Naive B cell (primary cell): ENCODE measurements around the gene RPL29. TPM values are rescaled to one million over a fixed set of nuclear protein-coding genes. Genes with fewer than 3 reads are reported as not detected.
"Not testable (repeated sequence)": the region's sequence is repeated elsewhere in the genome, so short reads cannot be mapped to it uniquely, and the experiment has no call there.

ENCODE experiments used
- ATAC-seq, 2 donors: fragments of 150-1000 bp; cut with Tn5 transposase; 2 replicates each; pipeline ENCODE4 v1.10.0; 2021; ENCODE audit warnings: low read depth in 2 of 2, mild to moderate bottlenecking in 2 of 2, moderate library complexity in 2 of 2
- DNase-seq: peaks from one replicate; pipeline ENCODE4 v3.0.0; 2022
- H3K27ac Mint-ChIP-seq, 6 donors: one replicate each; pipeline ENCODE4 v1.8.0; 2020 to 2022; ENCODE audit warnings: mild to moderate bottlenecking in 6 of 6, mixed read lengths in 6 of 6, moderate library complexity in 5 of 6, inconsistent platforms in 2 of 6
- H3K27me3 Mint-ChIP-seq, 3 donors: one replicate each; pipeline ENCODE4 v1.8.0; 2021 to 2022; ENCODE audit warnings: mixed read lengths in 3 of 3, mild to moderate bottlenecking in 1 of 3
- H3K36me3 Mint-ChIP-seq, 2 donors: one replicate each; pipeline ENCODE4 v1.8.0; 2020 to 2022; ENCODE audit warnings: mixed read lengths in 2 of 2, inconsistent platforms in 1 of 2, mild to moderate bottlenecking in 1 of 2
- H3K4me1 Mint-ChIP-seq, 3 donors: one replicate each; pipeline ENCODE4 v1.8.0; 2020 to 2022; ENCODE audit warnings: mixed read lengths in 3 of 3, inconsistent platforms in 1 of 3, mild to moderate bottlenecking in 1 of 3, moderate library complexity in 1 of 3
- H3K4me3 Mint-ChIP-seq, 8 donors: one replicate each; pipeline ENCODE4 v1.8.0; 2020 to 2022; ENCODE audit warnings: mild to moderate bottlenecking in 8 of 8, mixed read lengths in 8 of 8, moderate library complexity in 8 of 8, inconsistent platforms in 2 of 8
- H3K9me3 Mint-ChIP-seq, 7 donors: one replicate each; pipeline ENCODE4 v1.8.0; 2020 to 2022; ENCODE audit warnings: mixed read lengths in 7 of 7, mild to moderate bottlenecking in 5 of 7, inconsistent platforms in 2 of 7, moderate library complexity in 1 of 7
- polyA plus RNA-seq, 6 donors: library from polyadenylated mRNA; unstranded; fragments of 300-500 nt; fragmentation: Illumina TruSeq; gene quantifications; one replicate each; pipeline ENCODE4 v1.2.3, GENCODE V29; 2021; ENCODE audit warnings: low read depth in 6 of 6

Gene RPL29
- polyA plus RNA-seq: 1,000 to 10,000 TPM in 5 of 6 donors, 100 to 1,000 TPM in 1; 871 to 1,582 (median 1,414) TPM

GRCh38 chr3:51995346-51996163 lies at the start of gene RPL29:
TSS of gene RPL29 (minus strand) at chr3:51995895. CDS start at chr3:51995461, 434 bp downstream.
- Mint-ChIP-seq H3K27ac (peak within 1 kb of the TSS; percentile 99 to 100 (median 100)), H3K4me1 (peaks cover 19 to 48% (median 36%) of the 10 kb centered on the region in 3 donors), H3K4me3 (peak within 1 kb of the TSS; percentile 95 to 100 (median 100)), H3K36me3 (peaks cover 0 to 7% of the 10 kb centered on the region in 2 donors), H3K9me3 (peaks cover 0 to 2% (median 0%) of the 10 kb centered on the region in 7 donors), H3K27me3 (peaks cover 0 to 10% (median 7%) of the 10 kb centered on the region in 3 donors)
- ATAC-seq (peak; percentile 92 to 98), DNase-seq (peak; percentile 89)

GRCh38 chr3:52044869-52045619 lies 49.3 kb upstream of the RPL29 start:
- DNase-seq: no peak
- peaks cover 0 to 14% (median 0%) of the 10 kb centered on the region in 3 donors for H3K27me3 Mint-ChIP-seq
- H3K4me1 Mint-ChIP-seq: peaks cover 0 to 14% (median 0%) of the 10 kb centered on the region in 3 donors
- no peaks in the 10 kb centered on the region for H3K9me3 Mint-ChIP-seq
- no peak for ATAC-seq
- H3K27ac Mint-ChIP-seq: peak overlapping the region in 1 of 6 donors; percentile 76
- no peak overlapping the region for H3K4me3 Mint-ChIP-seq
- peaks cover 0 to 8% of the 10 kb centered on the region in 2 donors for H3K36me3 Mint-ChIP-seq

- peaks cover 0 to 9% (median 0%) of the 10 kb centered on the region in 3 donors for H3K4me1 Mint-ChIP-seq
- no peak for DNase-seq
- no peaks in the 10 kb centered on the region for H3K36me3 Mint-ChIP-seq
- H3K9me3 Mint-ChIP-seq: no peaks in the 10 kb centered on the region
- no peak overlapping the region for H3K27ac Mint-ChIP-seq
- H3K4me3 Mint-ChIP-seq: no peak overlapping the region
- no peak for ATAC-seq
- H3K27me3 Mint-ChIP-seq: peaks cover 0 to 20% (median 8%) of the 10 kb centered on the region in 3 donors
Measured at GRCh38 chr3:52043750-52044149, 48.1 kb upstream of the RPL29 start.

- Mint-ChIP-seq H3K27me3 (peaks cover 0 to 20% (median 8%) of the 10 kb centered on the region in 3 donors), H3K27ac (peak overlapping the region in 2 of 6 donors; percentile 14 to 32)
- not testable (repeated sequence) for ATAC-seq, DNase-seq, H3K4me1 Mint-ChIP-seq, H3K36me3 Mint-ChIP-seq, H3K4me3 Mint-ChIP-seq, H3K9me3 Mint-ChIP-seq
Measured at GRCh38 chr3:52043039-52043438, 47.3 kb upstream of the RPL29 start.

GRCh38 chr3:52041118-52041731 lies 45.5 kb upstream of the RPL29 start:
- H3K4me3 Mint-ChIP-seq: no peak overlapping the region
- ATAC-seq (no peak), DNase-seq (no peak)
- H3K36me3 Mint-ChIP-seq: no peaks in the 10 kb centered on the region
- no peaks in the 10 kb centered on the region for H3K9me3 Mint-ChIP-seq
- peaks cover 0 to 9% (median 0%) of the 10 kb centered on the region in 3 donors for H3K4me1 Mint-ChIP-seq
- H3K27ac Mint-ChIP-seq: no peak overlapping the region
- peaks cover 0 to 20% (median 8%) of the 10 kb centered on the region in 3 donors for H3K27me3 Mint-ChIP-seq

- ATAC-seq: no peak
- no peak overlapping the region for H3K27ac Mint-ChIP-seq
- no peaks in the 10 kb centered on the region for H3K36me3 Mint-ChIP-seq
- DNase-seq: no peak
- H3K4me1 Mint-ChIP-seq: peaks cover 0 to 9% (median 0%) of the 10 kb centered on the region in 3 donors
- no peak overlapping the region for H3K4me3 Mint-ChIP-seq
- no peaks in the 10 kb centered on the region for H3K9me3 Mint-ChIP-seq
- H3K27me3 Mint-ChIP-seq: peaks cover 0 to 20% (median 8%) of the 10 kb centered on the region in 3 donors
Measured at GRCh38 chr3:52040600-52040999, 44.9 kb upstream of the RPL29 start.

GRCh38 chr3:52039846-52040245 lies 44.2 kb upstream of the RPL29 start:
- DNase-seq (no peak), ATAC-seq (no peak)
- H3K27me3 Mint-ChIP-seq: peaks cover 0 to 20% (median 8%) of the 10 kb centered on the region in 3 donors
- H3K36me3 Mint-ChIP-seq: no peaks in the 10 kb centered on the region
- H3K27ac Mint-ChIP-seq: no peak overlapping the region
- no peak overlapping the region for H3K4me3 Mint-ChIP-seq
- H3K9me3 Mint-ChIP-seq: no peaks in the 10 kb centered on the region
- peaks cover 0 to 6% (median 0%) of the 10 kb centered on the region in 3 donors for H3K4me1 Mint-ChIP-seq

GRCh38 chr3:52039426-52039825 lies 43.7 kb upstream of the RPL29 start:
- H3K9me3 Mint-ChIP-seq: no peaks in the 10 kb centered on the region
- DNase-seq: no peak
- no peak for ATAC-seq
- peaks cover 0 to 6% (median 0%) of the 10 kb centered on the region in 3 donors for H3K4me1 Mint-ChIP-seq
- H3K4me3 Mint-ChIP-seq: peak overlapping the region in 1 of 8 donors; percentile 66
- peaks cover 0 to 20% (median 8%) of the 10 kb centered on the region in 3 donors for H3K27me3 Mint-ChIP-seq
- H3K36me3 Mint-ChIP-seq: no peaks in the 10 kb centered on the region
- peak overlapping the region in 1 of 6 donors; percentile 70 for H3K27ac Mint-ChIP-seq

- ATAC-seq (no peak), DNase-seq (no peak)
- Mint-ChIP-seq H3K9me3 (no peaks in the 10 kb centered on the region), H3K4me3 (no peak overlapping the region), H3K27me3 (peaks cover 0 to 20% (median 8%) of the 10 kb centered on the region in 3 donors), H3K4me1 (peaks cover 0 to 6% (median 0%) of the 10 kb centered on the region in 3 donors), H3K27ac (no peak overlapping the region), H3K36me3 (no peaks in the 10 kb centered on the region)
Measured at GRCh38 chr3:52038227-52038626, 42.5 kb upstream of the RPL29 start.

GRCh38 chr3:52037291-52037690 lies 41.6 kb upstream of the RPL29 start:
- Mint-ChIP-seq H3K27ac (peak overlapping the region in 1 of 6 donors; percentile 81), H3K27me3 (peaks cover 0 to 20% (median 8%) of the 10 kb centered on the region in 3 donors), H3K4me3 (no peak overlapping the region), H3K4me1 (peaks cover 0 to 6% (median 0%) of the 10 kb centered on the region in 3 donors), H3K36me3 (no peaks in the 10 kb centered on the region), H3K9me3 (no peaks in the 10 kb centered on the region)
- DNase-seq (no peak), ATAC-seq (no peak)

GRCh38 chr3:52036829-52037228 lies 41.1 kb upstream of the RPL29 start:
- DNase-seq (no peak), ATAC-seq (no peak)
- Mint-ChIP-seq H3K9me3 (no peaks in the 10 kb centered on the region), H3K27ac (peak overlapping the region in 1 of 6 donors; percentile 81), H3K4me3 (no peak overlapping the region), H3K36me3 (no peaks in the 10 kb centered on the region), H3K27me3 (peaks cover 0 to 20% (median 8%) of the 10 kb centered on the region in 3 donors), H3K4me1 (peaks cover 0 to 2% (median 0%) of the 10 kb centered on the region in 3 donors)

- Mint-ChIP-seq H3K27me3 (peaks cover 0 to 17% (median 8%) of the 10 kb centered on the region in 3 donors), H3K4me1 (no peaks in the 10 kb centered on the region), H3K4me3 (no peak overlapping the region), H3K36me3 (no peaks in the 10 kb centered on the region), H3K9me3 (no peaks in the 10 kb centered on the region), H3K27ac (peak overlapping the region in 2 of 6 donors; percentile 47 to 70)
- ATAC-seq: peak; percentile 23 to 65
- no peak for DNase-seq
Measured at GRCh38 chr3:52036222-52036694, 40.6 kb upstream of the RPL29 start.

- H3K4me1 Mint-ChIP-seq: no peaks in the 10 kb centered on the region
- peak overlapping the region in 2 of 6 donors; percentile 32 to 50 for H3K27ac Mint-ChIP-seq
- H3K36me3 Mint-ChIP-seq: no peaks in the 10 kb centered on the region
- no peak overlapping the region for H3K4me3 Mint-ChIP-seq
- peaks cover 0 to 5% (median 4%) of the 10 kb centered on the region in 3 donors for H3K27me3 Mint-ChIP-seq
- ATAC-seq: no peak
- no peak for DNase-seq
- H3K9me3 Mint-ChIP-seq: no peaks in the 10 kb centered on the region
Measured at GRCh38 chr3:52034651-52035050, 39.0 kb upstream of the RPL29 start.
